ENCODE results near the gene AKT1. TPM values are rescaled to one million over a fixed set of nuclear protein-coding genes. Genes with fewer than 3 reads are reported as not detected.
A peak's percentile ranks its signal among the peaks of the same experiment; 100 is the strongest.

Gene AKT1
- total and polyA plus RNA-seq, 2 of the 13 experiments (the other 11 are each of a cell fraction or from before 2014, with no cell fraction given): 96.2 to 116 TPM

- no peak; the same call in 1 of the 2 replicates for TF ChIP-seq TIGD3 (CRISPR knock-in tag; IDR thresholded peaks at IDR 0.05; ENCODE audit: borderline replicate concordance)
- TF ChIP-seq POGK (CRISPR knock-in tag; conservative IDR thresholded peaks at IDR 0.05): peak; percentile 77
- no peak for TF ChIP-seq GABPA (IDR thresholded peaks at IDR 0.05; ENCODE audit: low read depth, low read length)
- TF ChIP-seq GABPA (CRISPR knock-in tag; IDR thresholded peaks at IDR 0.05; ENCODE audit: low read depth): peak; percentile 69
- TF ChIP-seq HNF4G (IDR thresholded peaks at IDR 0.05; ENCODE audit: borderline replicate concordance, low read depth, low read length): peak; percentile 57; the same call in 1 of the 2 replicates
- TF ChIP-seq HNF4G (CRISPR knock-in tag; IDR thresholded peaks at IDR 0.05; ENCODE audit: borderline replicate concordance, low read depth): peak; percentile 57; the same call in 1 of the 2 replicates
- no peak for TF ChIP-seq ZBTB3 (CRISPR knock-in tag; IDR thresholded peaks at IDR 0.05; ENCODE audit: borderline replicate concordance, low read depth)
- no peak for TF ChIP-seq SIX1 (CRISPR knock-in tag; IDR thresholded peaks at IDR 0.05; ENCODE audit: borderline replicate concordance)
- peak; percentile 92 for TF ChIP-seq NR1H2 (CRISPR knock-in tag; IDR thresholded peaks at IDR 0.05; ENCODE audit: borderline replicate concordance, low read depth)
- TF ChIP-seq NKX3-1 (CRISPR knock-in tag; IDR thresholded peaks at IDR 0.05): no peak
- TF ChIP-seq NFKB2 (CRISPR knock-in tag; IDR thresholded peaks at IDR 0.05; ENCODE audit: borderline replicate concordance): peak; percentile 22; the same call in 1 of the 2 replicates
- TF ChIP-seq ZFX (CRISPR knock-in tag; IDR thresholded peaks at IDR 0.05; ENCODE audit: low read depth): peak; percentile 94
- TF ChIP-seq, protein P1, sequence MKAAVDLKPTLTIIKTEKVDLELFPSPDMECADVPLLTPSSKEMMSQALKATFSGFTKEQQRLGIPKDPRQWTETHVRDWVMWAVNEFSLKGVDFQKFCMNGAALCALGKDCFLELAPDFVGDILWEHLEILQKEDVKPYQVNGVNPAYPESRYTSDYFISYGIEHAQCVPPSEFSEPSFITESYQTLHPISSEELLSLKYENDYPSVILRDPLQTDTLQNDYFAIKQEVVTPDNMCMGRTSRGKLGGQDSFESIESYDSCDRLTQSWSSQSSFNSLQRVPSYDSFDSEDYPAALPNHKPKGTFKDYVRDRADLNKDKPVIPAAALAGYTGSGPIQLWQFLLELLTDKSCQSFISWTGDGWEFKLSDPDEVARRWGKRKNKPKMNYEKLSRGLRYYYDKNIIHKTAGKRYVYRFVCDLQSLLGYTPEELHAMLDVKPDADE (CRISPR knock-in tag; IDR thresholded peaks at IDR 0.05): no peak
- TF ChIP-seq, protein P2, sequence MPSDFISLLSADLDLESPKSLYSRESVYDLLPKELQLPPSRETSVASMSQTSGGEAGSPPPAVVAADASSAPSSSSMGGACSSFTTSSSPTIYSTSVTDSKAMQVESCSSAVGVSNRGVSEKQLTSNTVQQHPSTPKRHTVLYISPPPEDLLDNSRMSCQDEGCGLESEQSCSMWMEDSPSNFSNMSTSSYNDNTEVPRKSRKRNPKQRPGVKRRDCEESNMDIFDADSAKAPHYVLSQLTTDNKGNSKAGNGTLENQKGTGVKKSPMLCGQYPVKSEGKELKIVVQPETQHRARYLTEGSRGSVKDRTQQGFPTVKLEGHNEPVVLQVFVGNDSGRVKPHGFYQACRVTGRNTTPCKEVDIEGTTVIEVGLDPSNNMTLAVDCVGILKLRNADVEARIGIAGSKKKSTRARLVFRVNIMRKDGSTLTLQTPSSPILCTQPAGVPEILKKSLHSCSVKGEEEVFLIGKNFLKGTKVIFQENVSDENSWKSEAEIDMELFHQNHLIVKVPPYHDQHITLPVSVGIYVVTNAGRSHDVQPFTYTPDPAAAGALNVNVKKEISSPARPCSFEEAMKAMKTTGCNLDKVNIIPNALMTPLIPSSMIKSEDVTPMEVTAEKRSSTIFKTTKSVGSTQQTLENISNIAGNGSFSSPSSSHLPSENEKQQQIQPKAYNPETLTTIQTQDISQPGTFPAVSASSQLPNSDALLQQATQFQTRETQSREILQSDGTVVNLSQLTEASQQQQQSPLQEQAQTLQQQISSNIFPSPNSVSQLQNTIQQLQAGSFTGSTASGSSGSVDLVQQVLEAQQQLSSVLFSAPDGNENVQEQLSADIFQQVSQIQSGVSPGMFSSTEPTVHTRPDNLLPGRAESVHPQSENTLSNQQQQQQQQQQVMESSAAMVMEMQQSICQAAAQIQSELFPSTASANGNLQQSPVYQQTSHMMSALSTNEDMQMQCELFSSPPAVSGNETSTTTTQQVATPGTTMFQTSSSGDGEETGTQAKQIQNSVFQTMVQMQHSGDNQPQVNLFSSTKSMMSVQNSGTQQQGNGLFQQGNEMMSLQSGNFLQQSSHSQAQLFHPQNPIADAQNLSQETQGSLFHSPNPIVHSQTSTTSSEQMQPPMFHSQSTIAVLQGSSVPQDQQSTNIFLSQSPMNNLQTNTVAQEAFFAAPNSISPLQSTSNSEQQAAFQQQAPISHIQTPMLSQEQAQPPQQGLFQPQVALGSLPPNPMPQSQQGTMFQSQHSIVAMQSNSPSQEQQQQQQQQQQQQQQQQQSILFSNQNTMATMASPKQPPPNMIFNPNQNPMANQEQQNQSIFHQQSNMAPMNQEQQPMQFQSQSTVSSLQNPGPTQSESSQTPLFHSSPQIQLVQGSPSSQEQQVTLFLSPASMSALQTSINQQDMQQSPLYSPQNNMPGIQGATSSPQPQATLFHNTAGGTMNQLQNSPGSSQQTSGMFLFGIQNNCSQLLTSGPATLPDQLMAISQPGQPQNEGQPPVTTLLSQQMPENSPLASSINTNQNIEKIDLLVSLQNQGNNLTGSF (CRISPR knock-in tag; IDR thresholded peaks at IDR 0.05): no peak
- peak; percentile 60; the same call in 1 of the 2 replicates for TF ChIP-seq GATAD1 (CRISPR knock-in tag; IDR thresholded peaks at IDR 0.05)
- TF ChIP-seq ZNF83 (CRISPR knock-in tag; IDR thresholded peaks at IDR 0.05; ENCODE audit: borderline replicate concordance): peak; percentile 57; the same call in 1 of the 2 replicates
- peak; percentile 68; the same call in 1 of the 2 replicates for TF ChIP-seq TARDBP (CRISPR knock-in tag; IDR thresholded peaks at IDR 0.05)
Observed at GRCh38 chr14:104734991-104735779, 60.4 kb downstream of the AKT1 start (continued).
